Amniotic epithelial cell (primary cell): ENCODE results near the gene BCOR.

Experiments
- DNase-seq: peaks from one replicate; pipeline ENCODE4 v3.0.0-alpha.2; 2010; ENCODE audit warnings: low read depth

BCOR gene

GRCh38 chrX:40019541-40019940 lies 78.2 kb downstream of the BCOR start:
- DNase-seq: no peak

GRCh38 chrX:40018041-40018440 lies 79.7 kb downstream of the BCOR start:
- DNase-seq: no peak

GRCh38 chrX:40016749-40017148 lies 81.0 kb downstream of the BCOR start:
- DNase-seq: no peak

- DNase-seq: no peak
Observed at GRCh38 chrX:40015693-40016092, 82.1 kb downstream of the BCOR start.

- DNase-seq: peak; percentile 47
Observed at GRCh38 chrX:40013266-40014195, 84.2 kb downstream of the BCOR start.

- DNase-seq: peak; percentile 34
Observed at GRCh38 chrX:40012868-40013265, 84.9 kb downstream of the BCOR start.

GRCh38 chrX:40012039-40012867 lies 85.5 kb downstream of the BCOR start:
- DNase-seq: peak; percentile 63

GRCh38 chrX:40011322-40012038 lies 86.3 kb downstream of the BCOR start:
- DNase-seq: no peak

- DNase-seq: no peak
Observed at GRCh38 chrX:40010550-40011321, 87.0 kb downstream of the BCOR start.

GRCh38 chrX:40009890-40010289 lies 87.9 kb downstream of the BCOR start:
- DNase-seq: no peak

- no peak for DNase-seq
Observed at GRCh38 chrX:40009462-40009851, 88.3 kb downstream of the BCOR start.

GRCh38 chrX:40008791-40009461 lies 88.8 kb downstream of the BCOR start:
- no peak for DNase-seq

- no peak for DNase-seq
Observed at GRCh38 chrX:40007756-40008705, 89.7 kb downstream of the BCOR start.

- DNase-seq: no peak
Observed at GRCh38 chrX:40007131-40007755, 90.5 kb downstream of the BCOR start.

GRCh38 chrX:40006106-40007017 lies 91.4 kb downstream of the BCOR start:
- no peak for DNase-seq

GRCh38 chrX:40005292-40006011 lies 92.3 kb downstream of the BCOR start:
- peak; percentile 11 for DNase-seq

GRCh38 chrX:40004921-40005291 lies 92.9 kb downstream of the BCOR start:
- no peak for DNase-seq

GRCh38 chrX:40004246-40004535 lies 93.6 kb downstream of the BCOR start:
- no peak for DNase-seq
